Fibroblast of skin of right biceps (primary cell): ENCODE results near the gene MRPS35.

Experiments used
- DNase-seq: peaks from one replicate; pipeline ENCODE4 v3.0.0-alpha.2; 2013

Gene MRPS35

GRCh38 chr12:27772328-27773049 lies 61.9 kb downstream of the MRPS35 start:
- DNase-seq, result peak; percentile 31

DNA sequence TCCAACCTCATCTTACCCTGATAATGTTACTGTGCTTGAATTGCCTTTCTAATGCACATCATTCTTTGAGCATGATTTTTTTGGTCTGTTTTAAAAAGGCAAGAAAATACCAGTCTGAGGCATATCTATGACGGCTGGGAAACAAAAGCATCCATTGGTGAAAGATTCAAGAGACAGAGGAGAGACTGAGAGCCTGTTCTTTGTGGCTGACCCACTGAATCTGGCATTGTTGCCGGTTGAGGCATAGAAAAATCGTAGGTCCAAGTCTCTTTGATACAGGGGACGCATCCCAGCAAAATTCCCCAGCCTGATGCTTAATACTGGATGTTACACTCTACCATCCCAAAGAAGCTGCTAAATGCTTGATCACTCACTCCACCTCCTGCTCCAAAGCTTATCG lies 66.5 kb downstream of the MRPS35 start:
- no peak for DNase-seq

GRCh38 chr12:27778206-27778605 lies 67.6 kb downstream of the MRPS35 start:
- no peak for DNase-seq

DNA sequence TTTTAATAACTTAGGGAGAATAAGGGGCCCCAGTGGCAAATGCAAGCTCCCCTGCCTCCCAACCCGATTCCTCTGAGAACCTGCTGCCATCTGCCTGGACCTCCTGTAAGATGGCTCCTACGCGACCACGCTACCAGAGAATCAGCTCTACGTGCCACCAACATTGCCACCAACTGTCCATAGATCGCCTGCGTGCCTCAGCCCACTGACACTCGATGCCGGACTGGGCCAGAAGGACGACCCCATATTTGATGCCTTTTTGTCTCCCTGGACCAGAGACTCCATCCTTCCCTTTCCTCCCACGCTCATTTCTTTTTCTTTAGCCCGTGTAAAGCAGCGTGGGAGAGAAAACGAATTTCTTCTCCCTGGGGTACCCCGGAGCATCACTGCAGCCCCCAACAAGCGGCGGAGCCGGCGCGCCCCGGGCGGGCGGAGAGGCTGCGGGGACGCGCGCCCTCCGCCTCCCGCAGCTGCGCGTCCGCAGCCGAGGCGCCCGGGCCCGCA lies 68.8 kb downstream of the MRPS35 start:
- peak; percentile 28 for DNase-seq

DNA sequence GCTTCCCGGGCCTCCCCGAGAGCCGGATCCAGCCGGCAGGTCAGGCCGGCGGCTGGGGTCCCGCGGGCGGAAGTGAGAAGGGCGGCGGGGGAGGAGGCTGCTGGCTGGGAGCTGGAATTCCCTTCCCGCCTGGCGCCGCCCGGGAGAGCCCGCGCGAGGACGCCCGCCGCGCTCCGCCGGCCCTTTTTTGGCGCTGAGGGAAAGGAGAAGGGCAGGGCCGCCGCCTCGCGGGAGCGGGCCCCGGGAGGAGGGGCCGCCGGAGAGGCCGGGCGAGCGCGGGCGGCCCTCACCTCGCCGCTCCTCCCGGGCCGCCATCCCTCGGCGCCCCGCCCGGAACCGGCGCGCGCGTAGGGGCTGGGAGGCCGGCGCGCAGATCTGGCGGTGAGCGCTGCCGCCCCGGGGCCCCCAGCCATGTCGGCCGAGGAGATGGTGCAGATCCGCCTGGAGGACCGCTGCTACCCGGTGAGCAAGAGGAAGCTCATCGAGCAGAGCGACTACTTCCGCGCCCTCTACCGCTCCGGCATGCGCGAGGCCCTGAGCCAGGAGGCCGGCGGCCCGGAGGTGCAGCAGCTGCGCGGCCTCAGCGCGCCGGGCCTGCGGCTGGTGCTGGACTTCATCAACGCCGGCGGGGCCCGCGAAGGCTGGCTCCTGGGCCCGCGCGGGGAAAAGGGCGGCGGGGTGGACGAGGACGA lies 69.4 kb downstream of the MRPS35 start, which contains the start of the genes KLHL42 and MANSC4:
Gene KLHL42, plus strand, starts transcription at position 314 of the 692 bp plus-strand sequence. Its CDS starts 98 bp downstream, at position 412.
Gene MANSC4, minus strand, starts transcription at position 317 of the 692 bp plus-strand sequence. CDS start 8,960 bp downstream, outside the sequence.
- DNase-seq, result peak; percentile 85

- peak; percentile 46 for DNase-seq
These were observed 70.2 kb downstream of the MRPS35 start for GRCh38 chr12:27780612-27781408.

DNA sequence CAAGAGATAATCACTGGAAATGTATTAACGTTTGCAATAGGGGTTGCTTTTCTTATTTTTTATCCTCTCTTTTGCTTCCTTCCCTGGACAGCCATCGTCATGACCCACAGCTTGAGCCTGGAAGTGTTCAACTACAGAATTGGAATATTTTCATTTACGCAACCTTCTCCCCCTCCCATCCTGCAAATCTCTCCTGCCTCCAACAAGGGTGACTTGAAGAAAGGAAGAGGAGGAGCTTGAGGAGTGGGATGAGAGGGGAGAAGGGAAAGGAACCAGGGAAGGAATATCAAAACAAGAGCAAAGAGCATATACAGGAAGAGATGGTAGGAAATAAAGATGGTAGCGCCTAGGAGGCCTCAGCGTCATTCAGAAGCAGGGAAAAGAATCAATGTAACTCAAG lies 71.0 kb downstream of the MRPS35 start:
- peak; percentile 25 for DNase-seq

GRCh38 chr12:27782481-27782880 lies 71.8 kb downstream of the MRPS35 start:
- no peak for DNase-seq

- DNase-seq, result peak; percentile 73
These were observed 75.4 kb downstream of the MRPS35 start for GRCh38 chr12:27785882-27786570.

DNA sequence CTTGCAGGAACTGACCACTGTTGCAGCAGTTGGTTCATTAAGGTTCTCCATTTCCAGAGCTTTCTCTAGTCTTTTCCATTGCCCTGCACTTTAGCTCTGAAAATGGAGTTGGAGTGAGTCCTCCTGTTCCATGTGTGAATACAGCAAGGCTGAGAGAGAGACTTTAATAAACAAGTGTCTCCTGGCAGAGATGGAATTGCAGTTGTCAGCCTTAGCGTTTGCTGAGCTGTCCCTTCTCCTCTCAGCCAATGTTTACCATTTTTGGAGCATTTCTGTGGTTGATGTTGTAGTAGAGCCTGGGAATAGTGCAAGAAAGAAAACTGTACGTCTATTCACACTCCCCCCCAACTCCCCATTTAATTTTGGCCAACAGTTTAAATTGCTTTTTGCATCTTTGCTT lies 76.9 kb downstream of the MRPS35 start:
- peak; percentile 8 for DNase-seq

DNA sequence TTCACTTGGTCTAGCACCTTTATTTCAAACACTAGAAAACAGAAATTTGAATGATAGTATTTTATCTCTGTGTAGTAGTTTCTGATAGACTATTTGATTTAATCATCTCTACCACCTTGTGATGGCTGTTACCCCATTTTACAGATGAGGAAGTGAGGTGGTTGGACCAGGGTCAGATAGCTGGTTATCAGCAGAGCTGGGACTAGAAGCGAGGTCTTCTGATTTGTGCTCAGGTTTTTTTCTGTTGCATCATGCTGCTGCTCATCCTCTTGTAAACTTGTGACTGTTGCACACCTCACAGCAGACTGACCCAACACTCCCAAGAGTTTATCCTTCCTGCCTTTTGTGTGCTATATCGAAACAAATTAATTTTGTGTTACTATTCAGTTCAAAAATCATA lies 79.5 kb downstream of the MRPS35 start:
- DNase-seq, result no peak

DNA sequence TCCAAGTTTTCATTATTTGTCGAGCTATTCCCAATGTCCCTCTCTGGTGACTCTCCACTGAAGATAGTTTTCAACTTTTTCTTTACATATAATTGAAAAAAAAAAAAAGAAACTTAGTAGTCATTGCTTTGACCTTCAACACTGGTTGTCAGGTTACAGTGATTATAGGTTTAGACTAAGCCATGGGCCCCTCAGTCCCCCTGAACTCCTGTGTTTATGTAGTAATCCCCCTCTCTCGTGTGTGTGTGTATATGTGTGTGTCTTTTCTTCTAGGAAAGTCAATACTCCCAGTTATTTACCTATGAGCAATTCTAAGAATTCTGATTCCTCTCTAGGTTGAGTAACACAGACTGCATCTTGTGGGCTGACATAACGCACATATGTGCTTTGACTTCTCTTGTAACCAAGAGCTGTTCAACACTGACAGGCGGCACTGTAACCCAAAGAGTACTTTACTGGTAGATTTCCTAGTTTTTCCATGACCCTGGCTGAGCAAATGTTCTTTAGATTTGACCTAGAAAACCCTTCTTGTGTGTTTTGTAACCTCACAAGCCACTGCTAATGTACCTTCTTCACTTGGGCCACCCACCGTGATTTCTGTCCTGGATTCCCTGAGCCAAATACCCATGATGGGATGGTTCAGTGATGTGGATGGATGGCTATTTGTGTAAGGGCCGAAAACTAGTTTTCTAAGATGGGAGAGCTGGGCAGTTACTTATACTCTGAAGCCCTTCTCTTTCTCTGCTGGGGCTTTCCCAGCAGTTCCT lies 84.4 kb downstream of the MRPS35 start:
- DNase-seq, result no peak

DNA sequence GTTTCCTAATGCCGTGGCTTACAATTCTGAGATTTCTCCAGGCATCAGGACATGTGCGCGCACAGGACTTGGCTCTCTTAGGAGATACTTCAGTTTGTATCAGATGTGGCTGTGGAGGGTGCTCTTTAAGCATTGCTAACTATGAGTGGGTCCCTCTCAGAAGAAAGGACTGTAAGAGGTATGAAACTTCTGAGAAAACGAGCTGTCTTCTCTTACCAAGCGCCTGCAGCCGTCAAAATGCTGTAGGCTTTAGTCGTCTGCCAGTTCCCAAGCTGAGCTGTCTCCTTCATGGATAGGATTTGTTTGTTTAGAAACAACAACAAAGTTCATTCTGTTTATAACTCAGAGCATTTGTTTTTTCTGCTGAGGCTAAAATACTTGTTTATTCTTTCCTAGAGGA lies 85.5 kb downstream of the MRPS35 start:
- no peak for DNase-seq

- no peak for DNase-seq
These were observed 86.8 kb downstream of the MRPS35 start for GRCh38 chr12:27797301-27798025.

- no peak for DNase-seq
These were observed 90.2 kb downstream of the MRPS35 start for GRCh38 chr12:27800819-27801218.

DNA sequence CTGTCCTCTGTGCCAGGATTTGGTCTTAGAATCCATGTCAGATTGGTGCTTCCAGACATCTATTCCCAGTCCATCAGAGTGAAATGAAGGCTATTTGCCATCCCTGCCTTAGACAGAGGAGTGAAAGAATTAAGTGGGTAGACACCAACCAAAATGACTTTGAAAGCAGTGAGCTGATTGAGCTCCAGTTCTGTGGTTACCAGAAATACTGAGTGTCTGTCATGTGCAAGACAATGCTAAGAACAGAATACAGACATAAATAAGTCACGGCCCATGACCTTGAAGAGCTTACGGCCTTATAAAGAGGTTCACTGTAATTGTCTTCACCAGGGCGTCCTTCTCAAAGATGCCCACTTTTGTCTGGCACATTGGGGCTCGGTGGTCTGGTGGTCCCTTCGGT lies 91.0 kb downstream of the MRPS35 start:
- DNase-seq, result no peak

DNA sequence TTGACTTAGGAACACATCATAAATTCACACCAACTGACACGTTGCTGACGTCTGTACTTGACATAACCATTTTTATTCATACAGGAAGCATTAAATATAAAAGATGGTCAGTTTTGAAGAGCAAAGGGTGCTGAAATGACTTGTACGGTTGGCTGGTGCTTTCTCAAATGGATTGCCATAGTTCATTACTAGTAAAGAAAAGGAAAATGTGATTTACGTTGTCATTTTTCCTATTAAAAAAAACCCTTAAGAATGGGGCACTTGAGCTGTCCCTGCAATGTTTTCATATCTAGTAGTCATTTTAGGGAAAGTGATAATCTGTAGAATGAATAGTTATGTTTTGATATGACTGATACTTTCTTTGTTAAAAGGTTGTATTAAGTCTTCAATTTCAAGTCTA lies 91.9 kb downstream of the MRPS35 start:
- no peak for DNase-seq

DNA sequence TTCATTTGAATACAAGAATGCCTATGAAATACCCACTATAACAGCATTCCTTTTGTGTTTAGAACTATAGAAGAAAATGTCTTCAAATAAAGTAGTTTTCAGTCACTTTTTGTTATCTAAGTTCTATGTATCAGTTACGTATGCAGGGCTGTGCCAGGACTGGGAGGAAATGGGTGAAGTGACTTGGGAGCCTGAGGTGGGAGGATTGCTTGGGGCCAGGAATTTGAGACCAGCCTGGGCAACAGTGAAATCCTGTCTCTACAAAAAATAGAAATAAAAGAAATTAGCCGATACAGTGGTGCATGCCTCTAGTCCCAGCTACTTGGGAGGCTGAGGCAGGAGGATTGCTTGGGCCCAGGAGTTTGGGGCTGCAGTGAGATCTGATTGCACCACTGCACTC lies 92.3 kb downstream of the MRPS35 start:
- no peak for DNase-seq

DNA sequence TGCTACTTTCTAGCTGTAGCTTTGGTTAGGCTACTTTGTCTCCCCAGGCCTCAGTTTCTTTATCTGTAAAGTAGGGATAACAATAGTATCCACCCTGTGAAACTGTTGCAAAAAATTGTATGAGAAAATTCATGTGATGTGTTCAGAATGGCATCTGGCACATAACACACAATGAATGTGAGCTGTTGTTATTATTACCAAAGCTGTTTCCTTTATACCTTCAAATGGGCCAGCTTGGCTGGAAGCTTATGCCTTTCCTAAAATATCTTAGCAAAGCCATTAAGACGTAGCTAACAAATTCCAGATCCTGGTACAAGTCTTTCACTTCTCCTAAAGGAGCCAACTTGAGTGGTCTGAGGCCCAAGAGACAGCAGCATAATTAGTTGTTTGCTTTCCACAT lies 94.6 kb downstream of the MRPS35 start:
- DNase-seq, result no peak
